Naive thymus-derived CD8-positive, alpha-beta T cell (primary cell): ENCODE data around the gene XRCC5. TPM values are rescaled to one million over a fixed set of nuclear protein-coding genes. Genes with fewer than 3 reads are reported as not detected.

Source experiments
- ATAC-seq, 2 donors: fragments of 150-1000 bp; cut with Tn5 transposase in 1 of 2; sonication (Bioruptor Pico), chemical (Tn5 transposase) in 1 of 2; 1 replicate in 1 of 2; 2 replicates in 1 of 2; pipeline ENCODE4 v1.10.0; 2021; ENCODE audit warnings: mild to moderate bottlenecking in 2 of 2, moderate library complexity in 2 of 2
- POLR2A ChIA-PET: fragments of 350-600 bp; sonication (Branson Sonifier 250); formaldehyde crosslinking; loops from one replicate; lab custom pipeline; 2021; ENCODE audit warnings: antibody characterized with exemption; lab: Charles Lee
- DNase-seq, 10 donors: peaks; one replicate each; pipeline versions ENCODE4 v3.0.0 to v3.0.0-alpha.2; 2020 to 2022
- H3K27ac Mint-ChIP-seq, 10 donors: one replicate each; pipeline ENCODE4 v1.8.0; 2020 to 2022; ENCODE audit warnings: mild to moderate bottlenecking in 10 of 10, mixed read lengths in 10 of 10, moderate library complexity in 4 of 10, inconsistent platforms in 1 of 10
- H3K27me3 Mint-ChIP-seq, 5 donors: one replicate each; pipeline ENCODE4 v1.8.0; 2021 to 2022; ENCODE audit warnings: mixed read lengths in 5 of 5
- H3K36me3 Mint-ChIP-seq, 3 donors: one replicate each; pipeline ENCODE4 v1.8.0; 2020 to 2022; ENCODE audit warnings: mixed read lengths in 3 of 3, mild to moderate bottlenecking in 2 of 3, inconsistent platforms in 1 of 3
- H3K4me1 Mint-ChIP-seq, 4 donors: one replicate each; pipeline ENCODE4 v1.8.0; 2021 to 2022; ENCODE audit warnings: mixed read lengths in 4 of 4
- H3K4me3 Mint-ChIP-seq, 10 donors: one replicate each; pipeline ENCODE4 v1.8.0; 2020 to 2022; ENCODE audit warnings: mild to moderate bottlenecking in 10 of 10, mixed read lengths in 10 of 10, moderate library complexity in 6 of 10, inconsistent platforms in 1 of 10
- H3K9me3 Mint-ChIP-seq, 9 donors: one replicate each; pipeline ENCODE4 v1.8.0; 2020 to 2022; ENCODE audit warnings: mixed read lengths in 9 of 9, mild to moderate bottlenecking in 3 of 9, inconsistent platforms in 1 of 9, moderate library complexity in 1 of 9
- polyA plus RNA-seq, 3 donors: library from polyadenylated mRNA; unstranded; fragments of 300-500 nt; fragmentation: Illumina TruSeq; gene quantifications; one replicate each; pipeline ENCODE4 v1.2.3, GENCODE V29; 2021
- total RNA-seq, 8 experiments: library from RNA in 2 of 8; stranded (reverse) in 2 of 8; gene quantifications; one replicate each; pipeline ENCODE4 v1.2.3 and lab custom pipeline; 2021 to 2026

XRCC5 gene
- total and polyA plus RNA-seq, 5 experiments from 2014 or later = 231 to 364 (median 311) TPM

DNA sequence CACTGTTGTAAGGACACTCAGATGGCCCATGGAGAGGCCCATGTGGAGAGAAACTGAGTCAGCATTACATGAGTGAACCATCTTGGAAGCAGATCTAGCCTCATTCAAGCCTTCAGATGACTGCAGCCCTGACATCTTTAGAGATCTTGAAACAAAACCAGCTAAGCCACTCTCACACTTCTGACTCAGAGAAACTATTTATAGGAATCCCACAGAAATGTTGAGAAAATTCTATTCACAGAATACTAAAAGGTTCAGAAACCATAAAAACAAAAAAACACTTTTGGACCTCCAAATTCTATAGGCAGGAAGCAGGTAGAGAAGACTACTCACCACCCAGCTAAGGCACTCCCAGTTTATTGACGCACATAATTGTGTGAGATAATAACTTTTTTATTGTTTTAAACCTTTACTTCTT, 18.8 kb upstream of the XRCC5 start:
- DNase-seq (no peak), ATAC-seq (no peak)
- no peaks in the 10 kb centered on the region for H3K27me3 Mint-ChIP-seq
- POLR2A ChIA-PET = interaction anchor here (2.1 kb wide), 1 partner anchor 18 kb away, joined by 9 read pairs; the partner anchor contains the start of gene XRCC5
- H3K27ac Mint-ChIP-seq = no peak overlapping the region
- H3K9me3 Mint-ChIP-seq = no peaks in the 10 kb centered on the region
- no peaks in the 10 kb centered on the region for H3K36me3 Mint-ChIP-seq
- H3K4me1 Mint-ChIP-seq = peaks cover 3 to 17% (median 14%) of the 10 kb centered on the region in 4 donors
- no peak overlapping the region for H3K4me3 Mint-ChIP-seq

- Mint-ChIP-seq H3K27ac (no peak overlapping the region), H3K27me3 (peaks cover 0 to 3% (median 0%) of the 10 kb centered on the region in 5 donors), H3K4me1 (peaks cover 0 to 9% (median 4%) of the 10 kb centered on the region in 4 donors), H3K9me3 (no peaks in the 10 kb centered on the region), H3K36me3 (peaks cover 2 to 10% (median 5%) of the 10 kb centered on the region in 3 donors), H3K4me3 (no peak overlapping the region)
- DNase-seq (no peak), ATAC-seq (no peak)
- POLR2A ChIA-PET = interaction anchor here (0.7 to 1.9 kb wide), 4 partner anchors 9 to 16 kb away, joined by 3 to 6 read pairs (median 4); partner anchors contain the start of genes PECR, TMEM169 and XRCC5
Measured at GRCh38 chr2:216092646-216093045, 16.5 kb upstream of the XRCC5 start.

DNA sequence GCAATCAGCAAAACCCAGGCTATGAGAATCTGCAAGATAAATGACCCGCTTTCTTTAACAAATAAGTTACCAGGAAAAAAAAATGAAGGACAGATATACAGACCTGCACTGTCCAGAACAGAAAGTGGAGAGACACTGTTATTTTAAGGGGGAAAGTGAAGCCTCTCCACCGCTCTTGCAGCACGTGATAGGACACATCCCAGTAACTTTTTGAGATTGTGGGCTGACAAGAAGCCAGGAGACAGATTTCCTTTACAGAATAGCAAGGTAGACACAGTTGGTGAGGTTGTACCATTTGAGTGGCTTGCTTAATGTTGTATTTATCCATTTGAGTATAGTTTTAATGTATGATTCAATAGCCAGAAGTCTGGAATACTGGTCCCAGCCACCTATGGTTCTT, 14.4 kb upstream of the XRCC5 start:
- Mint-ChIP-seq H3K36me3 (peaks cover 2 to 10% (median 5%) of the 10 kb centered on the region in 3 donors), H3K27ac (peak overlapping the region in 1 of 10 donors; percentile 40), H3K27me3 (peaks cover 0 to 3% (median 0%) of the 10 kb centered on the region in 5 donors), H3K4me1 (peaks cover 0 to 9% (median 3%) of the 10 kb centered on the region in 4 donors), H3K9me3 (no peaks in the 10 kb centered on the region), H3K4me3 (no peak overlapping the region)
- no peak for ATAC-seq
- POLR2A ChIA-PET = interaction anchor here (1.3 to 1.7 kb wide), 2 partner anchors 10 to 15 kb away, joined by 6 to 8 read pairs; partner anchors contain the start of gene XRCC5
- DNase-seq = no peak

- H3K27me3 Mint-ChIP-seq = peaks cover 0 to 3% (median 0%) of the 10 kb centered on the region in 5 donors
- peaks cover 0 to 6% (median 0%) of the 10 kb centered on the region in 4 donors for H3K4me1 Mint-ChIP-seq
- no peak for ATAC-seq
- POLR2A ChIA-PET = interaction anchor here (0.5 to 1.0 kb wide), 2 partner anchors 10 to 20 kb away, joined by 3 read pairs; no protein-coding TSS in a partner anchor
- no peak overlapping the region for H3K4me3 Mint-ChIP-seq
- peaks cover 5 to 25% (median 5%) of the 10 kb centered on the region in 3 donors for H3K36me3 Mint-ChIP-seq
- H3K27ac Mint-ChIP-seq = no peak overlapping the region
- no peak for DNase-seq
- no peaks in the 10 kb centered on the region for H3K9me3 Mint-ChIP-seq
Measured at GRCh38 chr2:216098421-216099334, 10.5 kb upstream of the XRCC5 start.

- Mint-ChIP-seq H3K36me3 (peaks cover 0 to 19% (median 3%) of the 10 kb centered on the region in 3 donors), H3K27me3 (no peaks in the 10 kb centered on the region), H3K9me3 (no peaks in the 10 kb centered on the region), H3K4me1 (peaks cover 0 to 4% (median 0%) of the 10 kb centered on the region in 4 donors), H3K27ac (no peak overlapping the region), H3K4me3 (no peak overlapping the region)
- DNase-seq = no peak
- POLR2A ChIA-PET = interaction anchor here (1.6 kb wide), 1 partner anchor 8 kb away, joined by 4 read pairs; no protein-coding TSS in a partner anchor
- ATAC-seq = no peak
Measured at GRCh38 chr2:216101109-216101508, 8.0 kb upstream of the XRCC5 start.

GRCh38 chr2:216103213-216103612, 5.9 kb upstream of the XRCC5 start:
- no peaks in the 10 kb centered on the region for H3K27me3 Mint-ChIP-seq
- peaks cover 0 to 15% (median 3%) of the 10 kb centered on the region in 3 donors for H3K36me3 Mint-ChIP-seq
- DNase-seq = no peak
- ATAC-seq = no peak
- no peak overlapping the region for H3K27ac Mint-ChIP-seq
- no peaks in the 10 kb centered on the region for H3K9me3 Mint-ChIP-seq
- no peak overlapping the region for H3K4me3 Mint-ChIP-seq
- H3K4me1 Mint-ChIP-seq = peaks cover 0 to 4% (median under 1%) of the 10 kb centered on the region in 4 donors
- POLR2A ChIA-PET = interaction anchor here (0.5 kb wide), 1 partner anchor 16 kb away, joined by 3 read pairs; no protein-coding TSS in a partner anchor

DNA sequence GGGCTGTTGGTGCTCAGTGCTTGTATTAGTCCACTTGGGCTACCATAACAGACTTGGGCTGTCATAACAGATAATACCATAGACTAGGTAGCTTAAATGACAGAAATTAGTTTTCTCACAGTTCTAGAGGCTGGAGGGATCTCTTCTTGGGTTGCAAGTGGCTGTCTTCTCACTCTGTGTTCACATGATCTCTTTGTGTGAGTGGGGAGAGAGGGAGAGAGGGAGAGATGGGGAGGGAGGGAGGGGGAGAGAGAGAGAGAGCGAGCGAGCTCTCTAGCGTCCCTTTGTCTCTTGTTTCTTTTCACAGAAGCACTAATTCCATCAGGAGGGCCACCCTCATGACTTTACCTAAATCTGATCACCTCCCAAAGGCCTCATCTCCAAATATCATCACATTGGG, 4.5 kb upstream of the XRCC5 start:
- Mint-ChIP-seq H3K9me3 (no peaks in the 10 kb centered on the region), H3K36me3 (peaks cover 3 to 15% (median 4%) of the 10 kb centered on the region in 3 donors), H3K27ac (no peak overlapping the region), H3K4me3 (no peak overlapping the region), H3K4me1 (peaks cover 6 to 15% (median 10%) of the 10 kb centered on the region in 4 donors), H3K27me3 (peaks cover 0 to 3% (median 0%) of the 10 kb centered on the region in 5 donors)
- POLR2A ChIA-PET = no interaction called here
- ATAC-seq (no peak), DNase-seq (no peak)

GRCh38 chr2:216107320-216107719, 1.8 kb upstream of the XRCC5 start:
- Mint-ChIP-seq H3K4me1 (peaks cover 12 to 41% (median 34%) of the 10 kb centered on the region in 4 donors), H3K4me3 (peak overlapping the region in 1 of 10 donors; percentile 11), H3K27ac (peak overlapping the region in 3 of 10 donors; percentile 5 to 100 (median 34)), H3K27me3 (peaks cover 0 to 3% (median 0%) of the 10 kb centered on the region in 5 donors), H3K36me3 (peaks cover 0 to 21% (median 8%) of the 10 kb centered on the region in 3 donors), H3K9me3 (no peaks in the 10 kb centered on the region)
- POLR2A ChIA-PET = interaction anchor here (0.8 to 4.5 kb wide), 3 partner anchors 14 to 49 kb away, joined by 4 to 96 read pairs (median 24); partner anchors contain the start of genes PECR and TMEM169
- no peak for DNase-seq
- ATAC-seq = no peak

DNA sequence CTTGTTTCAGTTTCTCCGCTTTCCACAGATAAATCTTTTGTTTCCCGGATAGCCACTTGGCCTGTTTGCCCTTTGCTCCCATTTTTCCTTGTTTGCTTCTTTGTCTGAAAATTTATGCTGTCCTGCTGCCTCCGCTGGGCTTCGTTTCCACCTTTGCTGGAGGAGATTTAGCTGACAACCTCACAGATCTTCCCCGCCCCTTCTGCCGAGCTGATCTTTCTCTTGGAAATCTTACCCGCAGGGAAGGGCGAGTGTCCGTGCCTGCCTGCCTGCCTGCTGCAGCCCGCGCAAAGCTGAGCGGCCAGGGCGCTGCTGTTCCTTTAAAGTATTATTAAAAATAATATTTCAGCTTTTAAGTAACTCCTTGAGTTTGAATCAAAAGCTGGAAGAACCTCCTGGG, 1.4 kb upstream of the XRCC5 start:
- H3K9me3 Mint-ChIP-seq = no peaks in the 10 kb centered on the region
- H3K4me1 Mint-ChIP-seq = peaks cover 16 to 46% (median 39%) of the 10 kb centered on the region in 4 donors
- POLR2A ChIA-PET = interaction anchor here (0.8 to 4.5 kb wide), 6 partner anchors 9 to 49 kb away, joined by 3 to 96 read pairs (median 12); partner anchors contain the start of genes PECR and TMEM169
- peaks cover 0 to 3% (median 0%) of the 10 kb centered on the region in 5 donors for H3K27me3 Mint-ChIP-seq
- H3K36me3 Mint-ChIP-seq = peaks cover 0 to 25% (median 9%) of the 10 kb centered on the region in 3 donors
- ATAC-seq (no peak), DNase-seq (no peak)
- H3K27ac Mint-ChIP-seq = peak overlapping the region in 3 of 10 donors; percentile 34 to 100 (median 41)
- peak overlapping the region in 3 of 10 donors; percentile 11 to 61 (median 27) for H3K4me3 Mint-ChIP-seq

DNA sequence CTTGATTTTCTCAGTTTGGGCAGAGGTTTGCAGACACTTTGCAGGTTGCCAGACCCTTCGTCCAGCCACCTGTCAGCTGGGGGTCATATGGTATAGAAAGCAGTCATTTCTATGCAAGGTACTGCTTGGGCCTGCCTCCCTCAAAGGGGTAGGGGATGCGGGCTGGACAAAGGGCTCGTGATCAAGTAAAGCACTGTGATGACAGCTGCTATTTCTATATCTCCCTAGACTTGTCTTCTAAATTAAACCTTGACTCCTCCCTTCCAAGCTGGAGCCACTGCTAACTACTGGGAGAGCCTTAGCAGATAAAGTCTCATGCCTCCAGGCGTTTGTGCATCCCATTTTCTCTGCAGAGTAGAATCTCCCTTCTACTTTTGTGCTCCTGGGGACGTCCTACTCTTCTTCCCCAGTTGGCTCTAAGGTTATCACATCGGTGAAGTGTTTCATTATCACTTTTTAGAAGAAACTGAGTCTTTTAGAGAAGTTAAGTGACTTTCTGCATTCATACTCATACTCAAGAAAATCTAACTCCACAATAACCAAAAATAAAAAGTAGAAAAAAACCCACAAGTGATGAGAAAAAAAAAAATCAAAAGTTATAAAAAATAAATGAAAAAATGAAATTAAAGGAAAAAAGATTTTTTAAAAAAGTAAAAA, 710 bp upstream of the XRCC5 start:
- Mint-ChIP-seq H3K4me3 (peak overlapping the region; percentile 74 to 100 (median 100)), H3K36me3 (peaks cover 0 to 32% (median 9%) of the 10 kb centered on the region in 3 donors), H3K27me3 (peaks cover 0 to 3% (median 0%) of the 10 kb centered on the region in 5 donors), H3K9me3 (no peaks in the 10 kb centered on the region), H3K27ac (peak overlapping the region; percentile 100), H3K4me1 (peaks cover 21 to 52% (median 46%) of the 10 kb centered on the region in 4 donors)
- POLR2A ChIA-PET = interaction anchor here (0.8 to 4.5 kb wide), 12 partner anchors 9 to 797 kb away, joined by 3 to 96 read pairs (median 4); partner anchors contain the start of genes ATIC, PECR and TMEM169
- DNase-seq = no peak
- ATAC-seq = no peak

- Mint-ChIP-seq H3K4me3 (peak overlapping the region; percentile 98 to 100 (median 100)), H3K4me1 (peaks cover 30 to 69% (median 62%) of the 10 kb centered on the region in 4 donors), H3K27me3 (peaks cover 0 to 5% (median 0%) of the 10 kb centered on the region in 5 donors), H3K36me3 (peaks cover 4 to 48% (median 9%) of the 10 kb centered on the region in 3 donors), H3K27ac (peak overlapping the region; percentile 100), H3K9me3 (no peaks in the 10 kb centered on the region)
- POLR2A ChIA-PET = interaction anchor here (0.7 to 4.5 kb wide), 7 partner anchors 10 to 388 kb away, joined by 3 to 96 read pairs (median 8); partner anchors contain the start of genes PECR, RPL37A and TMEM169
- ATAC-seq = peak in 1 of 2 donors; percentile 27
- peak in 3 of 10 donors; percentile 35 to 46 (median 36) for DNase-seq
Measured at GRCh38 chr2:216109962-216110614, 940 bp downstream of the XRCC5 start.
